Fibroblast of skin of left quadriceps (primary cell): ENCODE results near the gene BRSK2.
A peak's percentile ranks its signal among the peaks of the same experiment; 100 is the strongest.

Source experiments
- DNase-seq, 2 experiments: peaks; one replicate each; pipeline ENCODE4 v3.0.0-alpha.2; 2013; ENCODE audit warnings: low read depth in 2 of 2

Gene BRSK2

GRCh38 chr11:1396375-1396841, 6.7 kb downstream of the BRSK2 start:
- no peak for DNase-seq

DNA sequence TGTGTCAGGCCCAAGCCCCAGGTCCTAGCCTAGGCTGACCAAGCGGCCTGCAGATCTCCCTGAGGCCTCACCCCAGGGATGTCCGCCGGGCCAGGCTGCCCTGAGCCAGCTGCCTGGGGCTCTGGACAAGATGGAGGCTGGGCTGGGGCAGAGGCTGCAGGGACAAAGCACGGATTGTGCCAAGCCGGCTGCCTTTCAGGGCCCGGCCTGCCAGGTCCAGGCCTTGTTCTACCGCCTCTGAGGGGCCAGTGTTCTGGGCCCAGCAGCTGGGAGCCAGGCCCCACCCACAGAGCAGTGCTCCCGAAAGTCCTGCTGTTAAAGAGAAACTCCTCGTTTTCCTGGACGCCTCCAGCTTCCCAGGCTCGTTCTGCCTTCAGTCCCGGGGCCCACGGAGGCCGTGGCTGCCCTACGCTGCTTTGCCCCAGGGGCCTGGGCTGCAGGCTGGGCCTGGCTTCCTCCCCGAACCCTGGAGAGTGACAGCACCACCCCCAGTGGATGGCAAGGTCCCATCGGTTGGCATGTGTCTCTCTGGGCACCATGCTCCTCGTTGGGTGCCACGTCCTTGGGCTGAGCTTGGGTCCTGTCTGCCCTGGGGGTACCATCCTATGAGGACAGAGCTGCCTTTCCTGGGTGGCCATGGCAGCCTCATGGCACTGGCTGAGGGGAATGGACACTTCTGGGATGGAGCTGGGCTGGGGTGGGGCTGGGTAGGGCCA, 7.6 kb downstream of the BRSK2 start:
- no peak for DNase-seq

DNA sequence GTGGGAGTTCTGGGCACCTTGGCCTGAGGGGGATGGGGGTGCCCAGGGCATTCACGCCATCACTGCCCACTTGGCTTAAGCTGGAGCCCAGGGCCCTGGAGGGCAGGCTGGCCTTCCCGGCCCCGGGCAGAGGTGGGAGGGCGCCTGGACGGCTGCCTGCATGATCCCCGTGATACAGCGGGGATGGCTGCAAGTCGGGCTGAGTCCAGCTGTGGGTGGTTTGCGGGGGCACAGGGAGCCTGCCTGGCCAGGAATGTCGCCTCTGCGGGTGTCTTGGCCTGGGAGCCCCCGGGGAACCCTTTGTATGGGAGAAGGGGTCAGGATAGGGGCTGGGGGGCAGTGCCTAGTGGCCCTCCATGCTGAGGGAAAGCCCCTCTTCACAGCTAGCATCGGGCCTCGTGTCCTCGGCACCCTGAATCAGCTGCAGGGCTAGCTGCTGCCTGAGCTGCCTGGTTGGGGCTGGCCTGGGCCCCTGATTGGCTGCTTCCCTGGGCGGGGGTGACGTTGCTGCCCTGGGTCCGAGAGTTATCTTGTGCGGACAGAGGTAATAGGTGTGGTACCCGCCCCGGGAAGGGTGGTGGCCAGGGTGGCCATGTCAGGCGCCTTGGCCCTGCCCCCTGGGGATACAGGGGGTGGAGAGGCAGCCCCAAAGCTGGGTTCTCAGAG, 8.3 kb downstream of the BRSK2 start:
- no peak for DNase-seq

GRCh38 chr11:1398528-1399235, 8.9 kb downstream of the BRSK2 start:
- DNase-seq = no peak

- no peak for DNase-seq
These were observed 9.9 kb downstream of the BRSK2 start for GRCh38 chr11:1399386-1400316.

GRCh38 chr11:1400317-1401170, 10.8 kb downstream of the BRSK2 start:
- no peak for DNase-seq

- no peak for DNase-seq
These were observed 11.4 kb downstream of the BRSK2 start for GRCh38 chr11:1401171-1401445.

DNA sequence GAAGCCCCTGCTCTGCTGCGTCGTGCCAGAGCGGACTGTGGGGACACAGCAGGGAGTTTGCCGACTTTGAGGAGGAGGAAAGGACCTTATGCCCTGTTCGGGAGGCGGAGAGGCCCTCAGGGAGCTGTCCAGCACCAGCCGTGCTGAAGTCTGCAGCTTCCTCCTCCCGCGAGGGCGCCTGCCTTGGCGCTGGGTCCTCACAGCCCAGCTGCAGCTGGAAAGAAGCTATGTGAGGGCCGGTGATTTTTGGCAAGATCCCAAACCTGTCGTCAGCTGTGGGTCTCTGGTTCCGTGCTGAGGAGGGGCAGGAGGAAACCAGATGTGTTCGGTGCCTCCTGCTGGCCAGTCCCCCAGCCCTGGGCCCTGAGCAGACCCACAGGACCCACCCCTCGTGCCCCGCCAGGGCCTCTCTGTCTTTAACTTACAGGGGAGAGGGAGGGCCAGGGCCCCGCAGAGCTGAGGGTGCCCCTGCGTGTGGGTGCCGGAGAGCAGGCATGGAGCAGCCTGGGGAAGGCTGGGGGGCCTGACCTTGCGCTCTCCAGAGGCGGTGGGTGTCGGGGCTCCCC, 12.0 kb downstream of the BRSK2 start:
- peak; percentile 5 to 9 for DNase-seq

GRCh38 chr11:1402355-1403077, 12.8 kb downstream of the BRSK2 start:
- DNase-seq = no peak

GRCh38 chr11:1403078-1403620, 13.4 kb downstream of the BRSK2 start:
- DNase-seq = no peak

GRCh38 chr11:1403721-1404460, 14.2 kb downstream of the BRSK2 start:
- no peak for DNase-seq

GRCh38 chr11:1404461-1405185, 14.9 kb downstream of the BRSK2 start:
- DNase-seq = no peak

DNA sequence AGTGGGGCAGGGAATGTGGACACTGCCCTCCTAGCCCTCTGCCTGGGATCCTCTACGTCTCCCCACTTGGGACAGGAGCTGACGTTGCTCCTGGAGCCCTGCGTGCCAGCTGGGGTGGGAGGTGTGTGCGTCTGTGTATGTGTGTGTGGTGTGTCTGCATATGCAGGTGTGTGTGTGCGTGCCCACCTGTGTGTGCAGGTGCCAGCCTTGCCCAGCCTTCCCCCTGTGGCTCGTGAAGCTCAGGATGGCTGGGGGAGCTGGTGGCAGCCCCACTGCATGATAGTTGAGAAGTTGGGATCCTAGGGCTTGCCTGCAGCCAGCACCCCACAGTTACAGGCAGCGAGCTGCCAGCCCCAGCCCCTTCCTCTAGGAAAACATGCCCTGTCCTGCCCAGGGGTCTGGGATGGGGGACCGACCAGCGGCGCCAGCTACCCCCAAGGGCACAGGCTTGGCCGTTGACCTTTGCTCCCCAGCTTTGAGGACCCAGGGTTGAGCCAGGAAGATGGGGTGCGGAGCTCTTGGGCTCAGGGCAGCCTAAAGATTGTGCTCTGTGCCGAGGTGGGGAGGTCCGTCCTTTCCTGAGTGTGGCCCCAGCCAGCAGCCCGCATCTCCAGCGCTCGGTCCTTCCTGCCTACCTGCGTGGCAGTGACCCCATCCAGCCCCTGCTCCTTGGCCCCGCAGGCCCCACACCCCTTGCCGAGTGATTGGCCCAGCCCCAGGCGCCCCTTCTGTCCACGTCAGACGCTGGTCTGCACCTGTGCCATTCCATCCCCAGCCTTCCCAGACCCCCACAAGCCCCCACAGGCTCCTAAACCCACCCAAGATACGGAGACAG, 15.7 kb downstream of the BRSK2 start:
- DNase-seq = no peak

DNA sequence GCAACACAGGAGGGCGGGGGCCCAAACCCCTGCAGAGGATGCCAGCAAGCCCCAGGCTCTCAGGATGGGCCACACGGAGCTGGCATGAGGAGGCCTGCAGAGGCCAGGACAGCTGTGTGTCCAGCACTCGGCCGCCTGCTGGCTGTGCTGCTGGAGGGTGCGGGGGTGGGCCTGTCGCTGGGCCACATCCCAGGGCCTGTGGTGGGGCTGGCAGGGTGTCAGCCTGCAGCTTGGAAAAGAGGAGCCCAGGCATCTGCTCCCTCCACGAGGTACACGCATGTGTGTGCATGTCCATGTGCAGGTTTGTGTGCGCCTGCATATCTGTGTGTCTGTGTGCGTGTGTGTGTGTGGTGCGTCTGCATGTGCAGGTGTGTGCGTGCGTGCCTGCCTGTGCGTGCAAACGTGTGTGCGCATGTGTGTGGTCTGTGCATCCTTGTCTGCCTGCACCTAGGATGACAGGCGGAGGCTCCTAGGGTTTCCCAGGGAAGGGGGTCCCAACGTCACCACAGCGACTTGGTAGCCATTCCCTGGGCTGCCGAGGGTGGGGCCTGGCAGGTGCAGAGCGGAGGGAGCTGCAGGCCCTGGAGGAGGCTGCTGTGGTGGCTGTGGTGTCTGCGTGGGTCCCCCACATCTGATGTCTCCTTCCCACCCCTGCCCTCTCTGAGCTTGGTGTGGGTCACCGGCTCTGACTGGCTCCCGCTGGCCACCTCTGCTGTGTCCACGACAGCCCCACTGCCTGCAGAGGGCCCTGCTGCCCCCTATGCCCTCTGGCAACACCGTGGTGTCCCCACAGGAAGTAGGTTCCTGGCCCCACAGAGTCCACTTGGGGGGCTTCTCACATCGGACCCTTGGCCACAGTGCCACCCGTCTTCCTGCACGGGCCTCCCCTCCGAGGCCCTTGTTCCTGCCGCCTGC, 17.1 kb downstream of the BRSK2 start:
- DNase-seq = no peak

- no peak for DNase-seq
These were observed 17.9 kb downstream of the BRSK2 start for GRCh38 chr11:1407668-1408067.

DNA sequence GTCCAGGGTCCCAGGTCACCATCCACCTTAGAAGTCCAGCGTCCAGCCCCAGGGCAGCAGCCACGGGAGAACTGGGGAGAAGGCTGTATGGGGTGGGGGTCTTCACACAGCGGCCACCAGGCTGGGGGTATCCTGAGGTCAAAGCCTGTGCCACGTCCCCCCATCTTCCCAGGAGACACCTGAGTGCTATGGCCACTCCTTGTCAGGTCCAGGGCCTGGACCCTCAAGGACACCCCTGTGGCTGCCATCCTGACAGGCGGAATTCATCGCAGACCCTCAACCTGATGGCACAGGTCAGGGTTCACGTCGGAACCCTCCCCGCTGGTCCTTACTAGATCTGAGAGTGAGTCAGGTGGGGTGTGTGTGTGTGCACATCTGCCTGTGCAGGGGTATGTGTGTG, 18.6 kb downstream of the BRSK2 start:
- no peak for DNase-seq
